CD14-positive monocyte (primary cell): ENCODE data around the gene CYFIP2. TPM values are rescaled to one million over a fixed set of nuclear protein-coding genes. Genes with fewer than 3 reads are reported as not detected.

Source experiments
- DNase-seq, 3 donors: peaks; one replicate each; pipeline ENCODE4 v3.0.0-alpha.2; 2011 to 2022
- H2AFZ ChIP-seq: 2 replicates; pipeline ENCODE4 v1.6.0; 2012; ENCODE audit warnings: mild to moderate bottlenecking, low read depth, low read length, inconsistent platforms; ENCODE audit not compliant: insufficient read depth, poor library complexity, severe bottlenecking
- H3K27ac ChIP-seq, 2 donors: 1 replicate in 1 of 2; 2 replicates in 1 of 2; pipeline ENCODE4 v1.5.1; 2012 to 2013; ENCODE audit warnings: low read length in 2 of 2, control low read depth in 1 of 2, inconsistent platforms in 1 of 2, low read depth in 1 of 2, mild to moderate bottlenecking in 1 of 2
- H3K27me3 ChIP-seq, 2 donors: one replicate each; pipeline versions ENCODE4 v1.6.0 to v1.6.1; 2011 to 2013; ENCODE audit warnings: low read length in 2 of 2; ENCODE audit not compliant: control insufficient read depth in 2 of 2, insufficient read depth in 2 of 2
- H3K36me3 ChIP-seq, 2 donors: replicated peaks in 1 of 2; 1 replicate in 1 of 2; 2 replicates in 1 of 2; pipeline versions ENCODE4 v1.5.1 to v1.6.1; 2012 to 2013; ENCODE audit warnings: low read length in 2 of 2, control low read depth in 1 of 2, inconsistent platforms in 1 of 2, mild to moderate bottlenecking in 1 of 2; ENCODE audit not compliant: insufficient read depth in 2 of 2, control insufficient read depth in 1 of 2
- H3K4me1 ChIP-seq, 2 donors: 1 replicate in 1 of 2; 2 replicates in 1 of 2; pipeline versions ENCODE4 v1.5.1 to v1.6.1; 2012 to 2013; ENCODE audit warnings: low read length in 2 of 2, control low read depth in 1 of 2, inconsistent platforms in 1 of 2, mild to moderate bottlenecking in 1 of 2, moderate library complexity in 1 of 2; ENCODE audit not compliant: insufficient read depth in 2 of 2, control insufficient read depth in 1 of 2
- H3K4me2 ChIP-seq: replicated peaks from 2 replicates; pipeline ENCODE3; 2012; ENCODE audit warnings: low read length, moderate library complexity, mild to moderate bottlenecking; ENCODE audit not compliant: poor library complexity, severe bottlenecking; ENCODE audit errors: extremely low read depth
- H3K4me3 ChIP-seq, 3 experiments: fragments of 200-600 bp in 1 of 3; sonication (generic) in 1 of 3; replicated peaks in 1 of 3; 1 replicate in 2 of 3; 2 replicates in 1 of 3; pipeline ENCODE4 v1.5.1; 2011 to 2013; ENCODE audit warnings: low read length in 3 of 3, mild to moderate bottlenecking in 3 of 3, control low read depth in 2 of 3, low read depth in 2 of 3, inconsistent platforms in 1 of 3, moderate library complexity in 1 of 3
- H3K79me2 ChIP-seq: 2 replicates; pipeline ENCODE4 v1.6.0; 2012; ENCODE audit warnings: mild to moderate bottlenecking, control low read depth, inconsistent platforms, low read length, moderate library complexity; ENCODE audit not compliant: insufficient read depth
- H3K9ac ChIP-seq: 2 replicates; pipeline ENCODE4 v1.6.0; 2017; ENCODE audit warnings: low read length, mild to moderate bottlenecking; ENCODE audit not compliant: insufficient read depth, poor library complexity, severe bottlenecking
- H3K9me3 ChIP-seq, 2 donors: replicated peaks in 1 of 2; 1 replicate in 1 of 2; 2 replicates in 1 of 2; pipeline versions ENCODE4 v1.5.1 to v1.6.1; 2012 to 2013; ENCODE audit warnings: low read length in 2 of 2, control low read depth in 1 of 2; ENCODE audit not compliant: control insufficient read depth in 1 of 2, insufficient read depth in 1 of 2
- H4K20me1 ChIP-seq: 2 replicates; pipeline ENCODE4 v1.6.0; 2012; ENCODE audit warnings: mild to moderate bottlenecking, low read length, control low read depth, moderate library complexity; ENCODE audit not compliant: insufficient read depth
- H3K27ac Mint-ChIP-seq, 7 donors: one replicate each; pipeline ENCODE4 v1.8.0; 2020; ENCODE audit warnings: mild to moderate bottlenecking in 7 of 7, mixed read lengths in 7 of 7, moderate library complexity in 6 of 7, inconsistent platforms in 2 of 7
- H3K27me3 Mint-ChIP-seq, 3 donors: one replicate each; pipeline ENCODE4 v1.8.0; 2021 to 2022; ENCODE audit warnings: low read depth in 3 of 3, mild to moderate bottlenecking in 3 of 3, mixed read lengths in 3 of 3, moderate library complexity in 3 of 3, inconsistent platforms in 1 of 3
- H3K36me3 Mint-ChIP-seq, 2 donors: one replicate each; pipeline ENCODE4 v1.8.0; 2020; ENCODE audit warnings: mixed read lengths in 2 of 2, inconsistent platforms in 1 of 2, mild to moderate bottlenecking in 1 of 2
- H3K4me1 Mint-ChIP-seq: one replicate; pipeline ENCODE4 v1.8.0; 2020; ENCODE audit warnings: mild to moderate bottlenecking, mixed read lengths
- H3K4me3 Mint-ChIP-seq, 2 donors: one replicate each; pipeline ENCODE4 v1.8.0; 2020; ENCODE audit warnings: mild to moderate bottlenecking in 2 of 2, mixed read lengths in 2 of 2, moderate library complexity in 1 of 2
- H3K9me3 Mint-ChIP-seq, 7 donors: one replicate each; pipeline ENCODE4 v1.8.0; 2020 to 2022; ENCODE audit warnings: mixed read lengths in 7 of 7, mild to moderate bottlenecking in 6 of 7, moderate library complexity in 6 of 7, inconsistent platforms in 2 of 7
- WGBS: methylation state at CpG from one replicate; pipeline ENCODE4 v1.1.5; 2013; ENCODE audit warnings: missing lambda C conversion rate; ENCODE audit not compliant: insufficient coverage; 5-methylcytosine and 5-hydroxymethylcytosine counted together
- intact Hi-C, 2 donors: fragments of 100-400 bp; cut with micrococcal nuclease; formaldehyde crosslinking; loops; one replicate each; pipeline versions ENCODE4 v1.15.0 to v1.15.1; 2023
- polyA plus RNA-seq, 3 donors: library from polyadenylated mRNA; depleted of rRNA in 1 of 3; unstranded in 2 of 3; stranded (reverse) in 1 of 3; fragments of 300-500 nt in 2 of 3; fragments of >200 nt in 1 of 3; fragmentation: Illumina TruSeq in 2 of 3; gene quantifications; 1 replicate in 2 of 3; 2 replicates in 1 of 3; pipeline ENCODE4 v1.2.3, GENCODE V29; 2012 to 2021
- TF ChIP-seq, protein P1 (sequence below): fragments of 200-600 bp; IDR thresholded peaks from one replicate; pipeline ENCODE4 v1.8.0; 2022; ENCODE audit warnings: antibody characterized with exemption, mild to moderate bottlenecking

Gene CYFIP2
- polyA plus RNA-seq, 3 donors: 33.6 to 45.6 (median 36.0) TPM

GRCh38 chr5:157390133-157390532 lies 124.2 kb downstream of the CYFIP2 start:
- no peaks in the 10 kb centered on the region for H3K9me3 ChIP-seq
- no peak for DNase-seq
- H3K27ac ChIP-seq: no peak overlapping the region
- H3K27me3 Mint-ChIP-seq: peaks cover 0 to 2% (median 1%) of the 10 kb centered on the region in 3 donors
- peaks cover 18 to 76% of the 10 kb centered on the region in 2 donors for H3K36me3 ChIP-seq
- TF ChIP-seq, protein P1, sequence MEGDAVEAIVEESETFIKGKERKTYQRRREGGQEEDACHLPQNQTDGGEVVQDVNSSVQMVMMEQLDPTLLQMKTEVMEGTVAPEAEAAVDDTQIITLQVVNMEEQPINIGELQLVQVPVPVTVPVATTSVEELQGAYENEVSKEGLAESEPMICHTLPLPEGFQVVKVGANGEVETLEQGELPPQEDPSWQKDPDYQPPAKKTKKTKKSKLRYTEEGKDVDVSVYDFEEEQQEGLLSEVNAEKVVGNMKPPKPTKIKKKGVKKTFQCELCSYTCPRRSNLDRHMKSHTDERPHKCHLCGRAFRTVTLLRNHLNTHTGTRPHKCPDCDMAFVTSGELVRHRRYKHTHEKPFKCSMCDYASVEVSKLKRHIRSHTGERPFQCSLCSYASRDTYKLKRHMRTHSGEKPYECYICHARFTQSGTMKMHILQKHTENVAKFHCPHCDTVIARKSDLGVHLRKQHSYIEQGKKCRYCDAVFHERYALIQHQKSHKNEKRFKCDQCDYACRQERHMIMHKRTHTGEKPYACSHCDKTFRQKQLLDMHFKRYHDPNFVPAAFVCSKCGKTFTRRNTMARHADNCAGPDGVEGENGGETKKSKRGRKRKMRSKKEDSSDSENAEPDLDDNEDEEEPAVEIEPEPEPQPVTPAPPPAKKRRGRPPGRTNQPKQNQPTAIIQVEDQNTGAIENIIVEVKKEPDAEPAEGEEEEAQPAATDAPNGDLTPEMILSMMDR: no peak
- no peak overlapping the region for H2AFZ ChIP-seq
- no peaks in the 10 kb centered on the region for H3K4me1 Mint-ChIP-seq
- no peaks in the 10 kb centered on the region for H3K79me2 ChIP-seq
- peaks cover 44 to 46% of the 10 kb centered on the region in 2 donors for H3K36me3 Mint-ChIP-seq
- H3K27me3 ChIP-seq: no peaks in the 10 kb centered on the region
- no peak overlapping the region for H3K4me3 ChIP-seq
- H3K4me1 ChIP-seq: no peaks in the 10 kb centered on the region
- H3K4me2 ChIP-seq: no peak overlapping the region
- intact Hi-C loops: no loop called here
- no peak overlapping the region for H3K27ac Mint-ChIP-seq
- 89% methylated on average over 2 of the region's 5 CpGs for WGBS
- no peak overlapping the region for H3K4me3 Mint-ChIP-seq
- no peak overlapping the region for H3K9ac ChIP-seq
- H3K9me3 Mint-ChIP-seq: peaks cover 0 to 4% (median 0%) of the 10 kb centered on the region in 7 donors
- H4K20me1 ChIP-seq: no peaks in the 10 kb centered on the region

- H3K4me3 Mint-ChIP-seq: no peak overlapping the region
- H3K27ac ChIP-seq: no peak overlapping the region
- intact Hi-C loops: no loop called here
Observed at GRCh38 chr5:157390551-157391297, 124.8 kb downstream of the CYFIP2 start.

More at GRCh38 chr5:157390551-157391297, 124.8 kb downstream of the CYFIP2 start:
- 100% methylated on average over 4 of the region's 15 CpGs for WGBS
- TF ChIP-seq, protein P1: no peak
- no peaks in the 10 kb centered on the region for H3K27me3 ChIP-seq
- no peak overlapping the region for H3K4me2 ChIP-seq
- H3K9ac ChIP-seq: no peak overlapping the region
- H3K4me1 ChIP-seq: no peaks in the 10 kb centered on the region
- no peak overlapping the region for H3K4me3 ChIP-seq
- peaks cover 41 to 42% of the 10 kb centered on the region in 2 donors for H3K36me3 Mint-ChIP-seq
- peaks cover 0 to 4% (median 0%) of the 10 kb centered on the region in 7 donors for H3K9me3 Mint-ChIP-seq
- H3K4me1 Mint-ChIP-seq: no peaks in the 10 kb centered on the region
- peaks cover 18 to 70% of the 10 kb centered on the region in 2 donors for H3K36me3 ChIP-seq
- H3K27me3 Mint-ChIP-seq: peaks cover 0 to 2% (median 1%) of the 10 kb centered on the region in 3 donors
- peak overlapping the region in 1 of 7 donors; percentile 56 for H3K27ac Mint-ChIP-seq
- no peaks in the 10 kb centered on the region for H3K79me2 ChIP-seq
- no peaks in the 10 kb centered on the region for H4K20me1 ChIP-seq
- no peaks in the 10 kb centered on the region for H3K9me3 ChIP-seq
- H2AFZ ChIP-seq: no peak overlapping the region
- DNase-seq: no peak
